OCI-LY7 (cell line): ENCODE data around the gene APOA4. TPM values are rescaled to one million over a fixed set of nuclear protein-coding genes. Genes with fewer than 3 reads are reported as not detected.

Experiments
- BruUV-seq: library from RNA; stranded (reverse); fragments of 400-500 nt; replicated peaks from 2 replicates; lab custom pipeline; 2021; lab: Mats Ljungman, UMichigan
- CTCF ChIA-PET: fragments of 300-600 bp; sonication (Branson Sonifier 250); formaldehyde crosslinking; loops from one replicate; lab custom pipeline; 2022; ENCODE audit warnings: antibody characterized with exemption; ENCODE audit not compliant: unreplicated experiment; lab: Charles Lee
- POLR2A ChIA-PET: fragments of 300-600 bp; sonication (Branson Sonifier 250); formaldehyde crosslinking; loops from one replicate; lab custom pipeline; 2022; ENCODE audit warnings: antibody characterized with exemption; lab: Charles Lee
- DNase-seq: peaks from one replicate; pipeline ENCODE4 v3.0.0-alpha.2; 2015; ENCODE audit warnings: low spot score
- H2AFZ ChIP-seq: fragments of 200-600 bp; sonication (generic), shearing (Covaris generic); 2 replicates; pipeline ENCODE4 v1.6.1; 2014; ENCODE audit warnings: mild to moderate bottlenecking, antibody characterized with exemption, low read length, moderate library complexity
- H3K27ac ChIP-seq: fragments of 200-600 bp; sonication (generic); 2 replicates; pipeline ENCODE4 v1.5.1; 2014; ENCODE audit warnings: mixed run types, low read depth, mild to moderate bottlenecking, moderate library complexity, low read length, inconsistent platforms; ENCODE audit not compliant: poor library complexity, severe bottlenecking
- H3K36me3 ChIP-seq: fragments of 200-600 bp; sonication (generic); 2 replicates; pipeline ENCODE4 v1.6.1; 2014; ENCODE audit warnings: mild to moderate bottlenecking, antibody characterized with exemption, low read length, moderate library complexity, mixed read lengths; ENCODE audit not compliant: insufficient read depth
- H3K4me1 ChIP-seq: fragments of 200-600 bp; sonication (generic); 2 replicates; pipeline ENCODE4 v1.5.1; 2014; ENCODE audit warnings: mild to moderate bottlenecking, low read length; ENCODE audit not compliant: insufficient read depth, poor library complexity, severe bottlenecking
- H3K4me2 ChIP-seq: fragments of 200-600 bp; sonication (generic); 2 replicates; pipeline ENCODE4 v1.6.1; 2014; ENCODE audit warnings: mild to moderate bottlenecking, low read length
- H3K4me3 ChIP-seq: fragments of 200-600 bp; sonication (generic); 2 replicates; pipeline ENCODE4 v1.5.1; 2014; ENCODE audit warnings: mild to moderate bottlenecking, low read depth, low read length; ENCODE audit not compliant: poor library complexity, severe bottlenecking
- H3K79me2 ChIP-seq: fragments of 200-600 bp; sonication (generic); 2 replicates; pipeline ENCODE4 v1.6.1; 2016; ENCODE audit warnings: low read depth, mild to moderate bottlenecking, low read length, moderate library complexity, mixed read lengths; ENCODE audit not compliant: insufficient read depth
- H3K9me2 ChIP-seq: fragments of 200-600 bp; sonication (generic); 2 replicates; pipeline ENCODE4 v1.6.1; 2016; ENCODE audit warnings: mild to moderate bottlenecking, low read length, mixed read lengths; ENCODE audit not compliant: insufficient read depth
- H3K9me3 ChIP-seq: fragments of 200-600 bp; sonication (generic); 2 replicates; pipeline ENCODE4 v1.6.1; 2014; ENCODE audit warnings: mild to moderate bottlenecking, mixed run types, low read length, mixed read lengths
- H4K20me1 ChIP-seq: fragments of 200-600 bp; sonication (generic); 2 replicates; pipeline ENCODE4 v1.6.1; 2014; ENCODE audit warnings: mild to moderate bottlenecking, antibody characterized with exemption, low read length, moderate library complexity, mixed read lengths; ENCODE audit not compliant: insufficient read depth
- CTCF ChIP-seq: fragments of 200-600 bp; sonication (generic); conservative IDR thresholded peaks from 2 replicates; pipeline ENCODE4 v1.5.1; 2014; ENCODE audit warnings: mild to moderate bottlenecking, antibody characterized with exemption, low read length, moderate library complexity, mixed read lengths
- EZH2phosphoT487 ChIP-seq: fragments of 200-600 bp; sonication (generic); IDR thresholded peaks from 2 replicates; pipeline ENCODE4 v1.6.1; 2018; ENCODE audit warnings: low read depth, borderline replicate concordance, mild to moderate bottlenecking, mixed run types, antibody characterized with exemption, low read length, moderate library complexity, mixed read lengths
- intact Hi-C: fragments of 100-400 bp; cut with micrococcal nuclease; formaldehyde crosslinking; loops from one replicate; pipeline ENCODE4 v1.10.0; 2022; ENCODE audit not compliant: unreplicated experiment
- total RNA-seq, 2 experiments: library from RNA; depleted of rRNA in 1 of 2; stranded (reverse); fragments of >200 nt in 1 of 2; shearing (Covaris generic) in 1 of 2; gene quantifications; 2 replicates each; pipeline ENCODE4 v1.2.3, GENCODE V29; 2014 to 2022

The APOA4 gene
- total RNA-seq, 2 experiments from 2014 or later = not detected

- Histone ChIP-seq H3K36me3 (peaks cover 43% of the 10 kb centered on the region), H3K4me1 (peaks cover 43% of the 10 kb centered on the region), H3K4me2 (peak within 1 kb of the TSS; percentile 86), H4K20me1 (no peaks in the 10 kb centered on the region), H3K79me2 (peaks cover 33% of the 10 kb centered on the region), H3K4me3 (peak within 1 kb of the TSS; percentile 81), H3K27ac (peak within 1 kb of the TSS; percentile 81), H3K9me2 (no peaks in the 10 kb centered on the region), H2AFZ (peak within 1 kb of the TSS; percentile 75), H3K9me3 (no peaks in the 10 kb centered on the region)
- intact Hi-C loops = loop anchor here (1.0 to 5.0 kb wide), 3 partner anchors 16 to 460 kb away; partner anchors contain the start of genes PCSK7, RNF214, SIDT2 and ZPR1
- CTCF ChIA-PET = interaction anchor here (0.5 kb wide), 1 partner anchor 30 kb away, joined by 3 read pairs; no protein-coding TSS in a partner anchor
- peak; percentile 94 for DNase-seq
- POLR2A ChIA-PET = interaction anchor here (0.9 to 3.2 kb wide), 8 partner anchors 8 to 499 kb away, joined by 3 to 19 read pairs (median 3); partner anchors contain the start of gene ZPR1
- BruUV-seq = no TSS peak
- TF ChIP-seq EZH2phosphoT487 (no peak), CTCF (no peak)
Measured at GRCh38 chr11:116772443-116773202, 50.5 kb downstream of the APOA4 start, which contains the start of gene BUD13. BUD13 (minus strand) TSS chr11:116772987; CDS start chr11:116772964, 23 bp downstream.

GRCh38 chr11:116771935-116772334 is 51.2 kb downstream of the APOA4 start:
- H3K9me3 ChIP-seq = no peaks in the 10 kb centered on the region
- TSS peak; percentile 75 for BruUV-seq
- H3K79me2 ChIP-seq = peaks cover 33% of the 10 kb centered on the region
- TF ChIP-seq CTCF = no peak
- TF ChIP-seq EZH2phosphoT487 = no peak
- peak overlapping the region; percentile 53; the same call in 1 of the 2 replicates for H2AFZ ChIP-seq
- H4K20me1 ChIP-seq = no peaks in the 10 kb centered on the region
- intact Hi-C loops = loop anchor here (1.0 to 5.0 kb wide), 3 partner anchors 16 to 460 kb away; partner anchors contain the start of genes PCSK7, RNF214, SIDT2 and ZPR1
- peak overlapping the region; percentile 86 for H3K4me2 ChIP-seq
- DNase-seq = peak; percentile 6
- POLR2A ChIA-PET = interaction anchor here (0.5 to 3.2 kb wide), 6 partner anchors 8 to 1428 kb away, joined by 3 to 19 read pairs (median 4); partner anchors contain the start of gene ZPR1
- peak overlapping the region; percentile 81 for H3K4me3 ChIP-seq
- peaks cover 43% of the 10 kb centered on the region for H3K4me1 ChIP-seq
- no peaks in the 10 kb centered on the region for H3K9me2 ChIP-seq
- CTCF ChIA-PET = interaction anchor here (1.3 kb wide), 1 partner anchor 15 kb away, joined by 4 read pairs; no protein-coding TSS in a partner anchor
- peaks cover 39% of the 10 kb centered on the region for H3K36me3 ChIP-seq
- H3K27ac ChIP-seq = peak overlapping the region; percentile 81

Other genes with a start within 250 kb of the APOA4 start
- gene BUD13, start 50.3 kb downstream of the APOA4 start, total RNA-seq (2014; rRNA removed; shearing (Covaris generic)) = 28.6 and 34.1 TPM in 2 replicates
- gene BUD13, start 50.3 kb downstream of the APOA4 start, total RNA-seq (2022) = 30.3 and 33.1 TPM in 2 replicates
- 57.4 and 65.0 TPM in 2 replicates for gene ZPR1, start 35.3 kb downstream of the APOA4 start, total RNA-seq (2014; rRNA removed; shearing (Covaris generic))
- 56.4 and 67.5 TPM in 2 replicates for gene ZPR1, start 35.3 kb downstream of the APOA4 start, total RNA-seq (2022)
- gene APOA5, start 31.4 kb downstream of the APOA4 start, total RNA-seq (2014; rRNA removed; shearing (Covaris generic)) = not detected in 2 replicates
- not detected in 2 replicates for gene APOA5, start 31.4 kb downstream of the APOA4 start, total RNA-seq (2022)
- not detected in 2 replicates for gene APOC3, start 6.6 kb upstream of the APOA4 start, total RNA-seq (2014; rRNA removed; shearing (Covaris generic))
- not detected in 2 replicates for gene APOC3, start 6.6 kb upstream of the APOA4 start, total RNA-seq (2022)
- 0.22 TPM in 1 of 2 replicates, not detected in the other for gene APOA1, start 14.3 kb upstream of the APOA4 start, total RNA-seq (2014; rRNA removed; shearing (Covaris generic))
- 0.41 TPM in 1 of 2 replicates, not detected in the other for gene APOA1, start 14.3 kb upstream of the APOA4 start, total RNA-seq (2022)